ENCODE results near the gene AK4.

AK4 gene

DNA sequence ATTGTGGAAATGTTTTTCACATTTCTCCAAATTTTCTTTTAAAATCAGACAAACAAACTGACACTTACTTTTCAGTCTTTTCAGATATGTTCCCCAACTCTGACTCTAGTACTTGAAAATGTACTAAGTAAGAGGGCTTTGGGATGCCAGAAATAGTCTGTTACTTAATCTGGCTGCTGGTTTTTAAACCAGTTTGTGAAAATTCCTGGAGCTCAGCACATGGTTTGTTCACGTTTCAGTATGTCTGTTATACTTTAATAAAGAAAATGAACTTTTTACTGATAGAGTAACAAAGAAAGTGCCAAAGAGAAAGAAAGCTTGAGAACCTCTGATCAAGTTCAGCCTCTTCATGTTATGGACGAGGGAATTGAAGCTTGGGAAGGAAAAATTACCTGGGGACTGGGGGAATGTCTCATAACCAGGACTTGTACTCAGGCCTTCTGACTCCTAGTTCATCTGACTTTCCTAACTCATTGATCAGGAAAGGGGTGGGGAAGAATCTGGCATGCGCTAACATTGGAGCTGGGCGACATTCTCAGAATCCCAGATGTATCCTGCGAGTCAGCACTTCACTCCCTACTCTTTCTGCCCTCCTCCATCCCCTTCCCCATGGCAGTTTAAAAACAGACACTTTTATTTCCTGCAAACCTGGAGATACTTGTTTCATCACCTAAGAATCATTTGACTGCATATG is 130.5 kb downstream of the AK4 start:
- DNase-seq (ENCODE audit: low spot score) = no peak

DNA sequence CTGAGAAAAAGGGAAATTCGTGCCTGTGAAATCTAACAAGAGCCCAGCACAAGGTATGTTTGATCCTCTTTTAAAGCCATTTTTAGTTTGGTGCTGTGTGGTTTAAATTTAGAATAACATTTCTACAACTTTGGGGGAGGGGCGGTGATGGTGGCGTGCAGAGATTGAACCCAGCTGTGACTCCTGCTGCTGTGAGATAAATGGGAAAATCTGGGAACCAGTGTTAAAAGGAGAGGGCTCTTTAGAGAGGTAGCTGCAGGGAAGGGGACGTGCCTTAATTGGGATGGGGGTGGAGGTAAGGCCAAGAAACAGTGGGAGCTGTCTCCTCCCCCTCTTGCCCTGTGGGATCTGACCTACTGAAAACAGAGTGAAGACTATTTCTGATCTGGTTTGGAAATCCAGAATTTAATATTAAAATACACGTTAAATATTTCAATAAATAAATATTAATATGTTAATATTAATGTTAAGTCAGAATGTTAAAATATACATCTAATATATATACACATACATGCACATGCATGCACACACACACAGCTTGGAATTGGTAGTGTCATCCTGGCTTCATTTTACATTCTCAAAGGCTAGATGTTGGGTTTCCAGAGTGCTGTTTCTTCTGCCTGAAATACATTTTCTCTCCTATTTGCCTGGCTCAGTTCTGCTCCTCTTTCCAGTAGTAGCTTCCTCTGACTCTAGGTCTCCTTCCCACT is 131.2 kb downstream of the AK4 start:
- DNase-seq (ENCODE audit: low spot score) = no peak
